GM12873 (cell line): ENCODE measurements around the gene IL17RB.

Experiments used
- TF ChIP-seq, protein P1 (sequence below): IDR thresholded peaks from 2 replicates; pipeline ENCODE4 v1.5.1; 2012; ENCODE audit warnings: low read depth, mild to moderate bottlenecking, moderate library complexity, low read length, control low read depth; ENCODE audit not compliant: insufficient read depth; ENCODE audit errors: missing control alignments

Gene IL17RB

DNA sequence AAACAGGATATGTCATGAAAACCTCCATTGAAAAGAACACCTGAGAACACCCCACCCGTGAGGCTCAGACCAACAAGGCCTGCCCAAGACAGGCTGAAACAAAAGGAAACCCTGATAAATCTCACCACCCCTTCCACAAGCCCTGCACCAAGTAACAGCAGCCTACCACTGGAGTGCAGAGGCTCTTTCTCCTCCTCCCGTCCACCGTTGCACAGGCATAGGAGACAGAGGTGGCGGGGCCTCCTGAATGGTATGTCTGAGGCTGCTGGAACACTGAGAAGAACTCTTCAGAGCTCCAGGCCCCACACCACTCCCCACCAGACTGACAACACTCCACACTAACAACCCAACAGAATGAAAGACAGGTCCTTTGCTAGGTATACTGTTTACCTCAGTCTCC lies 21.6 kb upstream of the IL17RB start:
- TF ChIP-seq, protein P1, sequence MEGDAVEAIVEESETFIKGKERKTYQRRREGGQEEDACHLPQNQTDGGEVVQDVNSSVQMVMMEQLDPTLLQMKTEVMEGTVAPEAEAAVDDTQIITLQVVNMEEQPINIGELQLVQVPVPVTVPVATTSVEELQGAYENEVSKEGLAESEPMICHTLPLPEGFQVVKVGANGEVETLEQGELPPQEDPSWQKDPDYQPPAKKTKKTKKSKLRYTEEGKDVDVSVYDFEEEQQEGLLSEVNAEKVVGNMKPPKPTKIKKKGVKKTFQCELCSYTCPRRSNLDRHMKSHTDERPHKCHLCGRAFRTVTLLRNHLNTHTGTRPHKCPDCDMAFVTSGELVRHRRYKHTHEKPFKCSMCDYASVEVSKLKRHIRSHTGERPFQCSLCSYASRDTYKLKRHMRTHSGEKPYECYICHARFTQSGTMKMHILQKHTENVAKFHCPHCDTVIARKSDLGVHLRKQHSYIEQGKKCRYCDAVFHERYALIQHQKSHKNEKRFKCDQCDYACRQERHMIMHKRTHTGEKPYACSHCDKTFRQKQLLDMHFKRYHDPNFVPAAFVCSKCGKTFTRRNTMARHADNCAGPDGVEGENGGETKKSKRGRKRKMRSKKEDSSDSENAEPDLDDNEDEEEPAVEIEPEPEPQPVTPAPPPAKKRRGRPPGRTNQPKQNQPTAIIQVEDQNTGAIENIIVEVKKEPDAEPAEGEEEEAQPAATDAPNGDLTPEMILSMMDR = no peak

DNA sequence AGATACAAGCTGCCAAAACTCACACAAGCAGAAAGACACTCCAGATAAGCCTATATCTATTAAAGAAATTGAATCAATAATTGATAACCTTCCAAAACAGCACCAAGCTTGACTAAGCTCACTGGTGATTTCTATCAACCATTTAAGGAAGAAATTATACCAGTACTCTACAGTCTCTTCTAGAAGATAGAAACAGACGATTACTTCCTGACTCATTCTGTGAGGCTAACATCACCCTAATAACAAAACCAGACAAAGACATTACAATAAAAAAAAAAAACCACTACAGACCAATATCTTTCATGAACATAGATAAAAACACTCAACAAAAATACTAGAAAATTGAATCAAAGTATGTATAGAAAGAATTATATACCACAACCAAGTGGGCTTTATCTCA lies 20.3 kb upstream of the IL17RB start:
- TF ChIP-seq, protein P1 = no peak

DNA sequence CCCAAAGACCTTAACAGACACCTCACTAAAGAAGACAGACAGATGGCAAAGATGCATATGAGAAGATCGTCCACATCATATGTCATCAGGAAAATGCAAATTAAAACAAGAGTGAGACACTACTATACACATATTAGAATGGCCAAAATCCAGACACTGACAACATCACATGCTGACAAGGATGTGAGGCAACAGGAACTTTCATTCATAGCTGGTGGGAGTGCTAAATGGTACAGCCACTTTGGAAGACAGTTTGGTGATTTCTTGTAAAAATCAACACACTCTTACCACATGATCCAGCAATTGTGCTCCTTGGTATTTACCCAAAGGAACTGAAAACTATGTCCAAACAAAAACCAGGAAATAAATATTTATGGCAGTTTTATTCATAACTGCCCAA lies 17.8 kb upstream of the IL17RB start:
- TF ChIP-seq, protein P1 = no peak

DNA sequence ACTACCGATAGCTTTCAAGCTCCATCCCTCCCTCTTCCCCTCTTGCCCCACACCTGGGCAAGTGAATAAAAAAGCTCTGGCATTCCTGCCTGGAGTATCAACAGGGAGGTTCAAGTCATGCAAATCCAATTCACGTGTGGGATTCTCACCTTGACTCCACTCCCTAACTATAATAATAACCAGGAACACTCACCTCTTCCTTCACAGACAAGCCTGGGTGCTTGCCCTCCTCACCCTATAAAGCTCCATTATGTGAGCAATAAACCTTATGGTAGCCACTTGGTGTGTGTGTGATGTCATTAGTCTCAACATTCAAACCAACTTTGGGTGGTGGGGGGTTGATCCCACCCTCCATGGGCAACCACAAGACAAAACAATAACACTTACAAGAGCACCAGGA lies 16.8 kb upstream of the IL17RB start:
- TF ChIP-seq, protein P1 = no peak

DNA sequence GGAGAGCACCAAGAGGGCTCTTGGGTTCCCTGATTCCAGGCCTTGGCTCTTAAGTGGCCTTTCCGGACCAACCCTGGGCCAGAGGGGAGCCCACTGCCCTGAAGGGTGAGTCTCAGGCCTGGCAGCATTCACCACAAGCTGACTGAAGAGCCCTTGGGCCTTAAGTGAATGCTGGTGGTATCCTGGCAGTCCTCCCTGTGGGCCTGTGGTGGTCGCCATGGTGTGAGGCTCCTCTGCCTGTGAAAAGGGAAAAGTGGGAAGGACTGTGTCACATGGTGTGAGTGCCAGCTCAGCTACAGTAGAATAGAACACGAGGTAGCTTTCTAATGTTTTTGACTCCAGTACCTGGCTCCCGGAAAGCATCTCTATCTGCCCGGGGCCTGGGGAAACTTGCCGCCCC lies 15.4 kb upstream of the IL17RB start:
- TF ChIP-seq, protein P1 = no peak

DNA sequence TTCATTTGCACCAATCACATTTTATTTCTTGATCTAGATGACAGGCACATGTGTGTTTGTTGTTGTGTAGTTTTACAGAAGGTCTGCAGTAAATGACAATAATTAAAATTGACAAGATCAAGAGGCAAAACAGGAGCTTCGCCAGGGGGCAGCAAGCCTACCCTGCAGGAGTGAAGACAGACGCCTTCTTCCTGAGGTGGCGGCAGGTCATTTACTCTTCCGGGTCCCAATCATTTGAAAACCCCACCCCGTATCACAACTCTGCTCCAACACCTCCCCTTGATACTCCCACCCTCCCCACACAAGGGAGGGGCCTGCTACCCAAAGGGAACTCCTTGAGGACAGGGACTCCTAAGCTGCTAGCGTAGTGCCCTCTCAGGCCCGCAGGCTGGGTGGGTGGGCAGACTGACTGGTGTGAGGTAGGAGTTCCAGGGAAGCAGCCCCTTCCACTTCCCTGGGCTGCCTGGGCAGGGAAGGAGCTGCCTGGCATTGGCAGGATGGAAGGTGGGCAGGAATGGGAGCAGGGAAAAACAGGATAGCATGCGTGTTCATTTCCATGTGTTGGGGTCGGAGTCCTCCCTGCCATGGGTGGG lies 13.2 kb upstream of the IL17RB start:
- TF ChIP-seq, protein P1 = no peak

DNA sequence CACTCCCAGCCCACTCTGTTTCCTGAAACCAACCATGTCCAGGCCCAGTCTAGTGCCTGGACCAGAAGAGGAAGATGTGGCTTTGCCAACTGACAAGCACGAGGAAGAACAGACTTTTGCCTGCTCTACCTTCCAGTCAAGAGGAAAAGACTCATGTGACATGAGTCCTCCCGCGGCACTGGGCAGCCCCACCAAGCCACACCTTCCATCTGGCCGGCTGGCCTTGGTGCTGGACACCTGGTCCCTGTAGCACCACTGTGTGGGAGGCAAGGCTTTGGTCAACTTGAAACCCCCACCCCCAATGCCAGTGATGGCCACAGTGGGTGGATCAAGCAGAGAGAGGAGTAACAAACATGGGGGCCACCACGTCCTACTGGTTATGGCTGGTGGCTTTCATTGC lies 12.7 kb upstream of the IL17RB start:
- TF ChIP-seq, protein P1 = no peak
